TTC549 (cell line): ENCODE data around the gene COL16A1.

ENCODE experiments used
- FAIRE-seq: peaks from 2 replicates; lab custom pipeline; 2012; peaks lifted over from hg19 to GRCh38; lab: Jason Lieb, UNC

COL16A1 gene

DNA sequence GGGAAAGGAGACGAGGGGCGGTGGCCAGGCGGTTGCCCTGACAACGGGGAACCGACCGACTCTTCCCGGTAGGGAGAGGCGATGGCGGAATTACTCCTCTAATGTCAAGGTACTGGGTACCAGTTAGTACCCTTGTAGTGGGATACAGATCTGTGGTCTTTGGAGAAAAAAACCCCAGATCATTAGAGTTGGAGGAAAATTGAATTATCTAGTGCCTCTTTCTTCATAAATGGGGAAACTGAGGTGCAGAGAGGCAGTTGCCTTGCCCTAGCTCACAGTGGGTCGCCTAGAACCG, 58.6 kb downstream of the COL16A1 start:
- no peak for FAIRE-seq

DNA sequence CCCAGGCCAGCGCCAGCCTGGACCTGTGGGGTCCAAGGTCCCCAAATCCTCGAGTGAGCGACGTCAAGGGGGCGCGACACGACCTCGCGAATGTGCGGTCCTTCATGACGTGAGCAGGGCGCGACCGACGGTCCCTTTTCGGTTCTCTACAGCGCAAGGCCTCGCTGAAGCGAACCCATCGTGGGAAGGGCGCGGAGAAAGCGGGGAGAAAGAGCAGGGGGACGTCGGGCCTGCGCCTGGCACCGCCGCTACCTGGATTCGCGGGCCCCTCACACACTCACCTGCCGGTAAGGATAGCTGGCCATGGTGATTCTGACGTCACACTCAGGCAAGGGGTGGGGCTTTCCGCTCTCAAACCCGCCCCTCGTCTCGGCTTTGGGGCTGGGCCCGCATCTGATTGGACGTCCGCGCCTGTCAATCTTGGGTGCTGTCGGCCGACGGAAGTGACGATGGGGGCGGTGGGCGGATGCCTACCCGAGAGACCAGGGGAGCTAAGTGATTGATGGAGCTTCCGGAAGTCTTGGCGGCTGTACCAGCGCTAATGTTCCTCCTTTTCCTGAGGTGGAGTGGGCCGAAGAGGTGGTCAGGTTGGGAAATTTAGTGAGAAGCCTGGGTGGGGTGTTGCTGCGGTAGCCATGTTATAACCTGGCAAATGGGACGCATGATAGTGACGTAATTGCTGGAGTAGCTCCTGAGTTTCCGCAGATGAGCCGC, 59.1 kb downstream of the COL16A1 start, which contains the start of gene PEF1:
TSS of gene PEF1 (minus strand) at position 317 of the 714 bp plus-strand sequence. CDS start at position 305, 12 bp downstream.
- FAIRE-seq, result peak; percentile 89

DNA sequence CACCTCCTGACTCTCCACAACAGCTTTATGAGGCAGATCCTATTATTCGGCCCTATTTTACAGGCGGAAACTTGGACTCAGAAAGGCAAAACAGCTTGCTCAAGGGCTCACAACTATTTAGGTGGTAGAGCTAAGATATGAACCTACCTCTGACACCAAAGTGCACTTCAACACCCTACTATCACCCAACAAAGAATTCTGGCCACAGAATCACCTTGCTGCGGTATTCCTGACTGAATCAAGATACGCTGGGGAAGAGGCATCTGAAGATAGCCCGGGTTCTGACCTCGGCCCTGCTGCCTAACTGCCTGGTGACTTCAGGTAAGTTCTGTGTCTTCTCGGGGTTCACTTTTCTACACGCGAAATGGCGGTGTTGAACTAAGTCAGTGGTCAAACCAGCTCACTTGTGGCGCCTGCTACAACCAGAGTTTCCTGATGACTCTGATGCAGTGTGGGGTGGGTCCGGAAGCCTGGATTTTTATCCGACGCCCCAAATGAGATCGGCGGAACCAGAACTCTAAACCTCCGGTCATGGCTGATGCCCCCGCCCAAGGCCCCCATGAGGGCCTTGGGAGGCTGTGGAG, 59.7 kb downstream of the COL16A1 start:
- no peak for FAIRE-seq

DNA sequence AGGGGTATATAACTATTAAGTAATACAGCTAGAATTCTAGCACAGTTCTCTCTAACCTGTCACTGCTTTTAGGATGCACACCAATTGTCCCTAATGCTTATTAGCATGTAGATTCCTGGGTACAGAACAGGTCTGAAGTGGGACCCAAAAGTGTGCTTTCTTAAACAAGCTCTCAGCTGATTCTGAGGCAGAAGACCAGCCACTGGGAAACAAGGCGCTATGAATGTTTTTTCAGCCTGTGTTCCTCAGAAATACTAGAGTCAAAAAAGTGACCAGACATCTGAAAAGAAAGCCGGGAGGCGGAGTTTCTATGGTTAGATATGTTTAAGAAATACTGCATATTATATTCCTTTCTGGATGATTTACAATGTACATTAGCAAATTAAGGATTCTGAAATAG, 60.9 kb downstream of the COL16A1 start:
- no peak for FAIRE-seq

DNA sequence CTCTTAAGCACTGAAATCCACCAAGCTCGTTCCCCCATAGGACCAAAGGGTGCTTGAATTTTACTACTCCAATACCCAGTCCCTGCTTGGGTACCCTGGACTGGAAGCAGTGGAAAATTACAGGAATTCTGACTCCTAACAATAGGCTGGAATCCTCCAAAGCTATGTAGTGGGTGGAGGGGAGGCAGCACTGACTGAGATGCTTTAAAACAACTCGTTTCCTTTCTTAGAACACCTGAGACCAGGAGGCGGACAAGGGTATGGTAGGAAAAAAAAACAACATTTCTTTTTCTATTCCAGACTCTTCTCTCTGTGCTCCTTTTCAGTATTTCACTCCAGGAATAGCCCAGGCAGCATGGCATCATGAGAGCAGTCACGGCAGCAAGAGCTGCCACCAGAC, 61.5 kb downstream of the COL16A1 start:
- no peak for FAIRE-seq

DNA sequence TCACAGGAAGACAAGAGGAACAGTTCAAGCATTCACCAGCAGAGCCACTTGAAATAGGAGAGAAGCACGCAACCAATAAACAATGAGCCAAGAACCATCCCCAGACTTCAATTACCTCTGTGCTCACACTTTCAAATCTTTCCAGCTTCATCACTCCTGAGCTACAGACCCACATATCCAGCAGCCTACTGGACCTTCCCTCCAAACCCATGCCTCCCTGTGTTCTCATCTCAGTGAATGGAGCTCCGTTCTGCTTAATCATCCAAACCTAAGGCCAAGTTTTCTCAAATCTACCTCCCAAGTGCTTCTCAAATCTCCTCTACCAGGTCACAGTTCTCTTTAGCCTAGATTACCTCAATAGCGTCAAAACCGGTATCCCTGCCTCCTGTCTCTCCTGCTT, 62.9 kb downstream of the COL16A1 start:
- no peak for FAIRE-seq

DNA sequence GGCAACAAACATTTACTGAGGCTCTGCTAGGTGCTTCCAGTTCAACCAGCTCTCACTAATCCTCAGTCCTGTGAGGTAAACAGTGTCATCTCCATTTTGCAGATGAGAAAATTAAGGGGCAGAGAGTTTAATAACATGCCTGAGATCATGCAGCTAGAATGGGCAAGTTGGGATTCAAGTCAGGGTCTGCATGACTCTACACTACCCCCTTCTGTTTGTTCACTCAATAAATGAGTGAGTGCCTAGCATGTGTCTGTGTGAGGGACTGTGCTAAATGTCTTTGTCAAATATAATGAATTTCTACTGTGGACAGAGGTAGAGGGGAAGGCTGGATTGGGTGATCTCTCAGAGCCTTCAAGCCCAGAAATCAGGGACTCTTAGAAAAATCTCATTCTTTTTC, 63.6 kb downstream of the COL16A1 start:
- FAIRE-seq, result no peak

DNA sequence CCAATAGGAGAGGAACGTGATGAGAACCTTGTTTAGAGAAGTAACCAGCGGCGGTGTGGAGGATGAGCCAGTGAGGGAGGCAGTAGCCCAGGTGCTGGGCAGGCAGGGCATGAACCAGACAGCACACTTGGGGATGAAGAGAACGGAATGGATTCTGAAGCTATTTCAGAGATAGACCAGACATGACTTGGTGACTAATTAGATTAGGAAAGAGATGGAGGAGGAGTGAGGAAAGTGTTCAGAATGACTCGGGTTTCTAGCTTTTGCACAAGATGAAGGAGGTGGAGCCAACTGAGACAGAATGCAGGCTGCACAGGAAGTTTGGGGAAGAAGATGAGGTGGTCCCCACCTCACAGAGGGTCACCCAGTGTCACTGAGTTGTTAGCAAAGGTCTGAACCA, 64.3 kb downstream of the COL16A1 start:
- no peak for FAIRE-seq

DNA sequence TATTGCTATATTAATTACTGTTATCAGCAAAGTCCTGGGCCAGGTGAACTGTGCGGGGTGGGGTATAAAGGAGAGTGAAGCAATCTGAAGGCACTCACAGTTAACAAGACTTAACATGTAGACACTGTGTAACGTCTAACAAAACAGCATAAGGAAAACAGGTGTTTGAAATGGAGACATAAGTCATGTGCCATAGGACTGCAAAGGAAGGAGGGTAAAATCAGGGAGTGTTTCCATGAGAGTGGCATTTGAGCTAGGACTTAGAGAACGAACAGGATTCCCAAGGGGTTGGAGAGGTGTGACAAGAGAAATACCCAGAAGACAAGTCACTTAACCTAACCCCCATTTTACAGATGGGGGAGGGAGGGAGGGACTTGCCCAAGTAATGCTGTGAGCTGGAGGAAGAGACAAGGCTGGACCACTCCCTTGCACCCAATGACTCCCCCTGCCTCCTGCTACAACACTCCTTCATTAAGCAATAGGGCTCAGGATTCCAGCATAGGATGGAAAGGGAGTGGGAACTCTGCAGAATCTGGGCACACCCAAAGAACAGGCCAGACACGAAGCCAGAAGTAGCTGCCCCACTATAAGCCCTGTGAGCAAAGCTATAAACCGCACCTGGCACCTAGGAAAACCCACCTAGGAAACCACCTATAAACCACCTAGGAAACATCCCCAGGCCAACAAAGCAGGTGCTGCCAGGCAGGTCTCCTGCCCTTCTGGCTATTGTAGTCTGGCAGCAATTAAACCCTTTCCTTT, 65.7 kb downstream of the COL16A1 start:
- FAIRE-seq, result no peak

DNA sequence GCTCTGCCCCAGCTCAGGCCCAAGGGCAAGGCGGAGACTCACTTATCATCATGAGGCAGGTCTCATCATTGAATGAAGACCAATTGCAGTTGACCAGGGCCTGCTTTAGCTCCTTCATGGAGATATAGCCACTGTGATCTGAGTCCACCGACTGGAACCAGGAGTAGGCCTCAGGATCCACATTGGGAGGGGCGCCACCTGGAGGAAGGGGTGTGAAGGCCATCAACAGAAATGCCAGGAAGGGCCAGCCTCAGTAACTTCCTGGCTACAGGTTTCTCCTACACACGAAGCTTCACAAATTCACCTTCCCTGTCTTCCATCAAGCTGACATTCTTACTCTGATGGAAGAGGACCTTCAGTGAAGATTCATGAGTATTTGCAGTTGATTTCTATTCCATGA, 70.7 kb downstream of the COL16A1 start:
- no peak for FAIRE-seq

DNA sequence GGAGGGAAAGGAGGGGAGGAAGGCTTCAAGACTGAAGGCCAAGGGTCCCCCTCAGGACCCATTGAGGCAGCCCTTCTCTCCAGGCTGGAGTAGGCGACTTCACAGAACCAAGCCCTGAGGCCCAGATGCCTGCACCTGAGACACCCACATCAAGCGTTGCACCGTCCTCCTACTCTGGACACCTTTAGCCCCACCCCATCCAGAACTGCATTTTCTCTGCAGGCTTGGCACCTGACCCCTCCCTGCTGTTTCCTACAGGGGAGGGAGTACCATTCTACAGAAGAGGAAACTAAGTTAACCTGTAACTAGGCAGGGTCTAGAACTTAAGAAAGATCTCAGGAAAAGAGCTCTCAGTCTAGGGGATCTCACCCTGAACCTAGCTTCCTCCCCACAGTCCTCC, 71.2 kb downstream of the COL16A1 start:
- no peak for FAIRE-seq

DNA sequence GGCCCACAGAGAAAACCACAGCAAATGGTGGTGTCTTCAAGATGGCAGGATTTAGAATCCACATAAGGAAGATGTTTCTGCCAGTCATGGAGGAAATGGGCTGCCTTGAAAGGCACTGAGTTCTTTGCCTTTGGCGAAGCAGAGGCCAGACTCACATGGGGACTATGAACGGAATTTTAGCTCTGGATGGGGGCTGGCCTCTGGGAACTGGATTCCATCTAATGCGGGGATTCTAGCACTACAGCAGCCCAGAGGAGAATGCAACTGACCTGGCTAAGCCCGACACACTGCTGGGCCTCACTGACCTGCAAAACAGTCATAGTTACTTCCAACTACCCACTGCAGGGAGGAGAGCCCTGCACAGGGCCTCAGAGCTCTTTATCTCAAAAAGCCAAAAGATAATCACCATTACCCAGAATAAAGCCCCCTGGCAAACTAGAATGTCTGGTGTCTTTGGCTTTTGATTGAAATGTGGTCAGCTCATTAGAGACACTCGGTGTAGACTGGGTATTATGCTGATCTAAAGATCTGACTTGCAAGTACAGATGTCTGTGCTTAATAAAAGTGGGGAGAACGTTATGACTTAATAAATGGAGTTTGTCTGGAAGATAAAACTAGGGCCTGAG, 74.8 kb downstream of the COL16A1 start:
- no peak for FAIRE-seq

DNA sequence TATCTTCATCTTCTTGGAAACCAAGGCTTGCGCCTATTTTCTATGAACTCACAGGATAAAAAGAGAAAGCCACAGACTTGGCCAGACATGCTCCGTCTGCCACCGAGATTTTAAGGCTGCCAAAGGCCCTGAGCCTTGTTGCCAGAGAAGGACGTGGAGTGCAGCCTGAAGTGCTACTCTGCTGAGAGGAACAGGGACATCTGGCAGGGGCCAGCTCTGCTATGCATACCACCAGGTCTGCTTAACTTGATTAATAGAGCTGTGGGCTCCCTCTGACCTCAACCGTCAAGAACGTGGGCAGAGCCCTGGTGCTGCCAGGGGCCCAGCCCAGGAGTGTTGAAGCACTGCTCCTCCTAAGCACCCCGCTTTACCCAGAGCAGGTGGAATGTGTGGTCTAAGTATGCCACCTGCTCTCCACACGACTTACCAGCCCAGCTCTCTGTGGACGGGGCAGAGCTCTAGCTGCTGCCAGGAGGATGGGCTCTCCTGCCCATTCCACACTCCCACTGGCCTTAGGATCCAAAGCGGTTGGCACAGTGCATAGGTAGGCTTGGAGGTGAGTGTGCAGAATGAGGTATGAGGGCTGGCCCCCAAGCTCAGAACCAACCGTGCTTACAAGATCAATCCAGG, 75.8 kb downstream of the COL16A1 start:
- FAIRE-seq, result no peak

DNA sequence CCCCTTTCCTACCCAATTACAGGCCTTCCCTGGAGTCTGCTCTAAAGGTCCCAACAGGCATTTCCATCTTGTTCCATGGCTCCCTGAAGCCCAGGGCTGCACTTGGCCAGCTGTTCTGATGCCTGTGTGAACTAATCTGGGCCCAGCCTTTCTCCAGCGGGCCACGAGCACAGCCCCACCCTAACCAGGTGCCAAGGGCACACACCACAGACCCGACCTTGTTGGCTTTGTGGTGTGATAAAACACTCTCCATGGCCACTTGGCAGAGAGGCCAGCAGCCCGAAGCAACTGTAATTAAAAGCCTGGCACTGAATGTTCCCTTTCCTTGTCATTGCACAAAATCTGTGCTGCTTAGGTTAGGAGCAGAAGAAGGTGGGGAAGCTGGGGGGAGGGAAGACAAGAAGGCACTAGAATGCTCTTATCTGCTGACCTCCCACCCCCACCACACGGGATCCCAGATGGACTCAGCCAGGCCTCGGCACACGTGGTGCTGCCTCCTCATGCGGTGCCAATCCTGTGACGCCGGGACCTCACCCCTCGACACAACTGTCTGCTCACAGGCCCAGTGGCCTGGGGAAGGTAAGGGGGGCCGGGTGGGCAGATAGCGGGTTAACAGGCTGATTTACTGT, 76.4 kb downstream of the COL16A1 start:
- FAIRE-seq, result no peak

DNA sequence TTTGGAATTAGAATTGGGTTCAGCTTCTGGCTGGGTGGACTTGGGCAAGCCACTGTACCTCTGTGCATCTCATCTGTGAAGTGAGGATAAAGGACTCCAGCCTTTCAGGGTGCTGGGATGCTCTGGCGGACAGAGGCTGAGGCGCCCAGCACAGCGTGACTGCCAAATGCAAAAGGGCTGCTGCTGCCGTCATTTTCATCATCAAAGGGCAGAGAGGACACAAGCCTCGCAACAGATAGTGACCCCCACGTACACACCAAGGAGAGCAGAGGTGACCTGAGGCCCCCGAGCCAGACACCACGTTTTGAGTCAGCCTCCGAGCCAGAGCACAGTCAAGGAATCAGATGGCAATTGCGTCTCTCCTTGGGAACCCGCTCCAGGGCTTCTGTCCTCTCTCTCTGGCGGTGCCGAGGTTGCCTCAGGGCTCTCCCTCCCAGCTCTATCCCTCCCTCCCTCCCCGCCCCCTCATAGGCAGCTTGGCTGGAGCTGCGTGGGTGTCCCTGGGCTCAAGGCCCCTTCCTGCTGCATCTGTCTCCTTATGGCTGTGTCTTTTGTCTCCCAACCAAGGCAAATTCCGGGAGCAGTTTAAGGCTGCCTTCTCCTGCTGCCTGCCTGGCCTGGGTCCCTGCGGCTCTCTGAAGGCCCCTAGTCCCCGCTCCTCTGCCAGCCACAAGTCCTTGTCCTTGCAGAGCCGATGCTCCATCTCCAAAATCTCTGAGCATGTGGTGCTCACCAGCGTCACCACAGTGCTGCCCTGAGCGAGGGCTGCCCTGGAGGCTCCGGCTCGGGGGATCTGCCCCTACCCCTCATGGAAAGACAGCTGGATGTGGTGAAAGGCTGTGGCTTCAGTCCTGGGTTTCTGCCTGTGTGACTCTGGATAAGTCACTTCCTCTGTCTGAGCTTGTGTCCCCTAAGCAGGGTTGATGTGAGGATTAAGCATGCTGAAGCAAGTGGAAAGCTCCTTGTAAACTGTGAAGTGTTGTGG, 77.3 kb downstream of the COL16A1 start:
- FAIRE-seq, result no peak

DNA sequence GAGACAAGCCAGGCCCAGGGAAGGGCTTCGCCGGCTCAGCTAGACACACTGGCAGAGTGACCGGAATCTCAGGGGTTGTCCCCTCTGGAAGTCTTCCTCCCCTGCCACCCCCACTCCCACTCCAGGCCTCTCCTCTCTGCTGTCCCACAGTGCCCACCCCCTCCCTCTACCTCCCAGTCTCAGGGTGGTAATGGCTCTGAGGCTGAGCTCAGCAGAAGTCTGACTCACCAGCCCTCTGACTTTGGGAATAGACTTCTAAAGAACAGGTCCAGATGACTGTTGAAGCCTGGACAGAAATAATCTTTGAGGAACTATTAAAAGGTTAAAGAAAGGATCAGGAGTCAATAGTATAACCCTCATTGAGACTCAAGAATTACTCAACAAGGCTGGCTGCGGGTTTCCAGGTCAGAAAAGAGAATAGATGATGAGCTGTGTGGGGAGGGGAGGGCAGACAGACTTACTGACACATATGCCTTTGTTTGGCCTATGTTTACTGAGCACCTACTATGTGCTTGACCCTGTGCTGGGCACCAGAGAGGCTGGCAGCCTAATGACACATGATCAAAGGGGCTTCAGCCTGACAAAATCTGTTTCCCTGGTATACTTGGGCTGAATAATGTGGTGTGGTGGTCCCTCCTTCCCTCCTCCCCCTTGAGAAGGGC, 78.1 kb downstream of the COL16A1 start:
- FAIRE-seq, result no peak

DNA sequence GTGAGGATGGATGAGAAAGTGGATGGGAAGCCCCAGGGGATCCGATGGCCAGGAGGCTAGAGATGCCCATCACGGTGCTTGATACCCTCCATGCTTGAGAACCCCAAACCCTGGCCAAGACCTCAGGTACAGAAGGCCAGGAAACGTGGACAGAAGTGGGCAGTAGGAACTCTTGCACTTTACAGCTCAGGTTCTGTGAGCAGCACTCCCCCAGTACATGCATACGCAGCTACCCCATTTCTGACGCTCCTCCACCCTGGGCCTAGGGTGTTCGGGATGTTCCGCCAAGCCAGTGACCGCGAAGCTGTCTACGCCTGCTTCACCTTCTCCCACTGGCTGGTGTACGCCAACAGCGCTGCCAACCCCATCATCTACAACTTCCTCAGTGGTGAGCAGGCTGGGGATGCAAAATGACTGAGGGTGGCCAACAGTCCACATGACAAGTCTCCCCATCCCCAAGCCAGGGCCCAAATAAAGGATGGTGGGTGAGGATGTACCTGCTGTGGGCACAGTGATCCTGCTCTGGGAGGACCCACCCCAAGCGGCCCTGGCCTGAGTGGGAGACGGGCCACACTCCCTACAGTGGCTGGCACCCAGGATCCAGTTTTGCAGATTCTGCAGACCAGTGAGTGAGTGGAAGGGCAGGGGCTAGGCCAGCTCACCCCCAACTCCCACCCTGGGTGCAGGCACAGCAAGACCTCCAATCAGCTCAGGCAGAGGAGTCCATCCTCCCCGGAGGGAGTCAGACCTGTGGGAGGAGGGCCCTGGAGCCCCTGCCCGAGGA, 78.9 kb downstream of the COL16A1 start:
- no peak for FAIRE-seq

DNA sequence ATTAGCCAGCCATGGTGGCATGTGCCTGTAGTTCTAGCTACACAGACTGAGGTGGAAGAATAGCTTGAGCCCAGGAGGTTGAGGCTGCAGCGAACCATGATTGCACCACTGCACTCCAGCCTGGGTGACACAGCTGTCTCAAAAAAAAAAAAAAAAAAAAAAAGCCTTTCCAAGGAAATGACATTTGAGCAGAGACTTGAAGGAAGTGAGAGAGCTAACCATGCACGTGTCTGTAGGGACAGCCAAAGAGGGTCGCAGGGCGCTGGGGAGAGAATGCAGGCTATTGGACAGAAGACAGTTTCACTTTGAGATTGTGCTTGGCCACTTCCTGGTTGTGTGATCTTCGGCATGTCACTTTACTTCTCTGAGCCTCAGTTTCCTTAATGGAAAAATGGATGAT, 79.5 kb downstream of the COL16A1 start:
- no peak for FAIRE-seq

DNA sequence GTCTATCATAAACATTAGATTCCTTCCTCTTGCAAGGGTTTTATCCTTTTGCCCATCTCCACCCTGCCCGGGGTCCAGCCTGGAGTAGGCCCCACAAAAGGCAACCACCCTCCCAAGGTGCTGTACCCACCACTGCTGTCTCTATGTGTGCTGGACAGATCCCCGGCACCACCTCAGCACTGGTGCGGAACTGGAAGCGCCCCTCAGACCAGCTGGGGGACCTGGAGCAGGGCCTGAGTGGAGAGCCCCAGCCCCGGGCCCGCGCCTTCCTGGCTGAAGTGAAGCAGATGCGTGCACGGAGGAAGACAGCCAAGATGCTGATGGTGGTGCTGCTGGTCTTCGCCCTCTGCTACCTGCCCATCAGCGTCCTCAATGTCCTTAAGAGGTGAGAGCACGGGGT, 80.5 kb downstream of the COL16A1 start:
- no peak for FAIRE-seq
